Vagina (tissue), 2 donors: Measurements from ENCODE around the gene EXOC2. TPM values are rescaled to one million over a fixed set of nuclear protein-coding genes. Genes with fewer than 3 reads are reported as not detected.

ENCODE experiments used
- DNase-seq, 2 donors: peaks; one replicate each; pipeline ENCODE4 v3.0.0-alpha.2; 2017; ENCODE audit errors: extremely low spot score in 2 of 2
- H3K27ac ChIP-seq: fragments of 200-600 bp; sonication (generic); one replicate; pipeline ENCODE4 v1.5.1; 2019
- H3K27me3 ChIP-seq: fragments of 200-600 bp; sonication (generic); one replicate; pipeline ENCODE4 v1.5.1; 2019
- H3K36me3 ChIP-seq, 2 donors: fragments of 200-600 bp; sonication (generic); one replicate each; pipeline ENCODE4 v1.5.1; 2017 to 2019
- H3K4me1 ChIP-seq: fragments of 200-600 bp; sonication (generic); one replicate; pipeline ENCODE4 v1.5.1; 2019
- H3K4me3 ChIP-seq, 2 donors: fragments of 200-600 bp; sonication (generic); 1 replicate in 1 of 2; 2 replicates in 1 of 2; pipeline ENCODE4 v1.5.1; 2016 to 2019
- H3K9me3 ChIP-seq: fragments of 200-600 bp; sonication (generic); one replicate; pipeline ENCODE4 v1.5.1; 2019
- POLR2A ChIP-seq, 2 donors: fragments of 450-650 bp; IDR thresholded peaks; one replicate each; pipeline ENCODE4 v1.6.1; 2017; ENCODE audit warnings: antibody characterized with exemption in 2 of 2, mild to moderate bottlenecking in 2 of 2, moderate library complexity in 2 of 2
- POLR2AphosphoS5 ChIP-seq, 2 donors: sonication (generic); formaldehyde crosslinking; IDR thresholded peaks; one replicate each; pipeline ENCODE4 v1.9.0; 2017; ENCODE audit warnings: antibody characterized with exemption in 2 of 2, mild to moderate bottlenecking in 2 of 2, low read depth in 1 of 2; ENCODE audit not compliant: insufficient read depth in 1 of 2
- intact Hi-C: fragments of 100-400 bp; cut with DNase I; formaldehyde crosslinking; loops from one replicate; pipeline ENCODE4 v1.15.1; 2023
- total RNA-seq: library from RNA; depleted of rRNA; stranded (reverse); fragments of >200 nt; gene quantifications from one replicate; pipeline ENCODE4 v1.2.3, GENCODE V29; 2016
- TF ChIP-seq, protein P1 (sequence below), 3 experiments: fragments of 450-650 bp in 2 of 3; fragments of 200-600 bp in 1 of 3; sonication (generic) in 1 of 3; IDR thresholded peaks; one replicate each; pipeline ENCODE4 v1.5.1; 2017 to 2019; ENCODE audit warnings: antibody characterized with exemption in 3 of 3, mild to moderate bottlenecking in 2 of 3, moderate library complexity in 2 of 3

Gene EXOC2
- total RNA-seq, 1 donor from 2014 or later = 23.6 TPM

DNA sequence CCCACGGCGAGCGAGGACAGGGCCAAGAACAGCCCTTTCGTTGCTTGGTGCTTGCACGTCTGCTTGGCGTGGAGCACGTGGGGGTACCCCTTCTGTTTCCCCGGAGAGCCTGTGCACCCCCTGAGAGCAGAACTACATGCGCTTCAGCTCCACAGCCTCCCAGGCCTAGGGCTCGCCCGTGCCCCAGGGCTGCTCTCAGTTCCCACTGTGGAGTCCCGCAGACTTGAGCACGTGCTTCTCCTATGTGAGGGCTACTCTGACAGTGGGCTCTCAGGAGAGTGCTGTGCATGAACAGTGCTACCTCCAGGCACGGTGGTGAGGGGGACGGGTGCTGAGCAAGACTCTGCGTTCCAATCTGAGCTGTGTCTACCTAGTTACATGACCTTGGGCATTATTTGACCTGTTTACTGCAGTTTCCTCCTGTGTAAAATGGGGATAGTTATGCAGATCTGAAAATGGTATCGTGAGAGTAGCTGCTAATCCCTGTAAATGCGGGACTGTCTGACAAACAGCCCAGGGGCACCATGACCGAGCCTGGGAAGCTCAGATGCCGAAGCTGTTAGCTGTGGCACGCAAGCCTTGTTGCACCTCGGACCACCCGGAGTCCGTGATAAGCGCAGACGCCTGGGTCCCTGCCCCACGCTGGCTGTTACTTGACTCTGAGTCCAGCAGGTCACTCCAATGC, 219.0 kb downstream of the EXOC2 start:
- TF ChIP-seq, protein P1, sequence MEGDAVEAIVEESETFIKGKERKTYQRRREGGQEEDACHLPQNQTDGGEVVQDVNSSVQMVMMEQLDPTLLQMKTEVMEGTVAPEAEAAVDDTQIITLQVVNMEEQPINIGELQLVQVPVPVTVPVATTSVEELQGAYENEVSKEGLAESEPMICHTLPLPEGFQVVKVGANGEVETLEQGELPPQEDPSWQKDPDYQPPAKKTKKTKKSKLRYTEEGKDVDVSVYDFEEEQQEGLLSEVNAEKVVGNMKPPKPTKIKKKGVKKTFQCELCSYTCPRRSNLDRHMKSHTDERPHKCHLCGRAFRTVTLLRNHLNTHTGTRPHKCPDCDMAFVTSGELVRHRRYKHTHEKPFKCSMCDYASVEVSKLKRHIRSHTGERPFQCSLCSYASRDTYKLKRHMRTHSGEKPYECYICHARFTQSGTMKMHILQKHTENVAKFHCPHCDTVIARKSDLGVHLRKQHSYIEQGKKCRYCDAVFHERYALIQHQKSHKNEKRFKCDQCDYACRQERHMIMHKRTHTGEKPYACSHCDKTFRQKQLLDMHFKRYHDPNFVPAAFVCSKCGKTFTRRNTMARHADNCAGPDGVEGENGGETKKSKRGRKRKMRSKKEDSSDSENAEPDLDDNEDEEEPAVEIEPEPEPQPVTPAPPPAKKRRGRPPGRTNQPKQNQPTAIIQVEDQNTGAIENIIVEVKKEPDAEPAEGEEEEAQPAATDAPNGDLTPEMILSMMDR (IDR thresholded peaks at IDR 0.05) = no peak
- TF ChIP-seq POLR2AphosphoS5 (IDR thresholded peaks at IDR 0.05; ENCODE audit: insufficient read depth in 1 of 2, low read depth in 1 of 2) (no peak), POLR2A (IDR thresholded peaks at IDR 0.05) (no peak)
- no peak for DNase-seq
- no peak overlapping the region for H3K27ac ChIP-seq
- H3K36me3 ChIP-seq = no peaks in the 10 kb centered on the region
- H3K27me3 ChIP-seq = no peaks in the 10 kb centered on the region
- H3K4me1 ChIP-seq = no peaks in the 10 kb centered on the region
- H3K4me3 ChIP-seq = no peak overlapping the region
- intact Hi-C loops = no loop called here
- no peaks in the 10 kb centered on the region for H3K9me3 ChIP-seq

DNA sequence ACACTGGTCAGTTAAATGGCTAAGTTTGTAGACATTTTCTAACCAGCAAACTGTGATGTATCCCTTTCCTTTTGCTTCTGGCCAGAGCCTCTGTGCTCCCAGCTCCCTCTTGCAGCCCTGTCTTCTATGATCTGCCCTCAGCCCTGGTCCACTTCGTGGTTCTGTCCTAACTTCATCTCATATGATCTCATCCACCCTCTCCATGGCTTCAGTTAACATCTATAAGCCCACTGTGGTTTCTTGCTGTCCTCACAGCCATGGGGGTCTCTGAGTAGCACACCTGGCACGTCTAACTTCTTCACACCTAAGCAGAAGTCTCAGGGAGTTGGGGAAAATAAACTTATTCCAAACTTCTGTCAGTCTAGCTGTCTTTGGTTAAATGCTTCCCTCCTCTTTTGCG, 219.6 kb downstream of the EXOC2 start:
- Histone ChIP-seq H3K27me3 (no peaks in the 10 kb centered on the region), H3K9me3 (no peaks in the 10 kb centered on the region), H3K36me3 (no peaks in the 10 kb centered on the region), H3K4me1 (no peaks in the 10 kb centered on the region), H3K4me3 (no peak overlapping the region), H3K27ac (no peak overlapping the region)
- TF ChIP-seq POLR2A (IDR thresholded peaks at IDR 0.05) = no peak
- intact Hi-C loops = no loop called here
- no peak for DNase-seq

DNA sequence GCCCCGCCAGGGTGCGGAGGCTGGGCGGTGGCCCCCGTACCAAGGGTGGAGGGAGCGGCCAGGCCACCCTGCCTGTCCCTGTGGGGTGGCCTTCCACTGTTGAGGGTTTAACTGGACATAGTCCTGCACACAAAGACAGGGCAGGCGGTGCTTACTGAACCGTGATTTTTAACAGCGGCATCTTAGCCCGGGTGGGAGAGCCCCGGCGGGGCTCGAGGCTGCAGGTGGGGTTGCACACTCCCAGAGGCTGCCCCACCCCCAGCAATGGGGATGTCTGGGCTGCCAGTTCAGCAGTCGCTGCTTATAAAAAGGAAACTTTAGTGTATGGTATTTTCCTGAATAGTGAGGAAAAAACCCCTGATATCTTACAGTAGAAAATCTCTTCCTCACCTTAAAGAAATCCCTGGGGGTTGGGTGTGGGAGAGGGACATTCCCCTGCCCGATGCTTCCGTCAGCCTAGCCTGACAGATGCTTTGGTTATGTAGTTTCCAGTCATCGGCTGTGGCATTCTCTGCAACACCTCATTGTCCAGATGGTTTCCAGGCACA, 222.0 kb downstream of the EXOC2 start:
- H3K4me1 ChIP-seq = no peaks in the 10 kb centered on the region
- H3K9me3 ChIP-seq = no peaks in the 10 kb centered on the region

DNA sequence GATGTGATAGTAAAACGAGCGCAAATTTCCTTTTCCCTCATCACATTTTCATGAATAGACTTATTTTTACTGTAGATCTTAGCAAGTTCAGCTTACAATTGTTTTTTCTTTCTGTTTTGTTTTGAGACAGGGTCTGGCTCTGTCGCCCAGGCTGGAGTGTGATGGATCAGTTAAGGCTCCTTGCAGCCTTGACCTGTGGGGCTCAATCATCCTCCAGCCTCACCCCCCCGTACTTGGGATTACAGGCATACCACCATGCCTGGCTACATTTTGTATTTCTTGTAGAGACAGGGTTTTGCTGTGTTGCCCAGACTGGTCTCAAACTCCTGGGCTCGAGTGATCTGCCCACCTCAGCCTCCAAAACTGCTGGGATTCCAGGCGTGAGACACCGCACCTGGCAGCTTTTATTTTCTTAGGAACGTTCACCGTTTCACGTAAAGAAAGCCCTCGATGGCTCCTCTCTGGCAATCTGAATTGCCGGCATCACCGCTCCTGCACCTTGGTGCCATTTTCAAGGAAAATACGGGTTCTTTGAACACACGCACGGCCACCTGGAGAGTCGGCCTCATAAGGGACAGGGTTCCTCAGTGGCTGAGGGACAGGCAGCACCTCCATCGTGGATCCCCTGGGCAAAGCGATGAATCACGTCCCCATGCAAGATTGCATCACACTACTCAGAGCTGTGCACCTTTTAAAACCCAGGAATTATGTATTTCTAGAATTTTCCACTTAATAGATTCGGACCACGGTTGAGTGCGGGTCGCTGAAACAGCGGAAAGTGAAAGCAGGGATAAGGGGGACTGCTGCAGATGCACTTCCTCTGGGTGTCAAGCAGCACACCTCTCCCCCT, 222.7 kb downstream of the EXOC2 start:
- Histone ChIP-seq H3K27ac (no peak overlapping the region), H3K9me3 (no peaks in the 10 kb centered on the region), H3K4me1 (no peaks in the 10 kb centered on the region), H3K4me3 (no peak overlapping the region), H3K27me3 (no peaks in the 10 kb centered on the region), H3K36me3 (no peaks in the 10 kb centered on the region)
- intact Hi-C loops = no loop called here
- no peak for DNase-seq
- TF ChIP-seq, protein P1 (IDR thresholded peaks at IDR 0.05) = no peak
- TF ChIP-seq POLR2AphosphoS5 (IDR thresholded peaks at IDR 0.05; ENCODE audit: insufficient read depth in 1 of 2, low read depth in 1 of 2) (no peak), POLR2A (IDR thresholded peaks at IDR 0.05) (no peak)

More for the DNA sequence above, 222.0 kb downstream of the EXOC2 start:
- intact Hi-C loops = no loop called here
- no peaks in the 10 kb centered on the region for H3K27me3 ChIP-seq
- no peak overlapping the region for H3K27ac ChIP-seq
- TF ChIP-seq POLR2A (IDR thresholded peaks at IDR 0.05) = no peak
- no peak for TF ChIP-seq POLR2AphosphoS5 (IDR thresholded peaks at IDR 0.05; ENCODE audit: insufficient read depth in 1 of 2, low read depth in 1 of 2)
- TF ChIP-seq, protein P1 (IDR thresholded peaks at IDR 0.05) = no peak
- no peak overlapping the region for H3K4me3 ChIP-seq
- DNase-seq = no peak
- H3K36me3 ChIP-seq = no peaks in the 10 kb centered on the region

DNA sequence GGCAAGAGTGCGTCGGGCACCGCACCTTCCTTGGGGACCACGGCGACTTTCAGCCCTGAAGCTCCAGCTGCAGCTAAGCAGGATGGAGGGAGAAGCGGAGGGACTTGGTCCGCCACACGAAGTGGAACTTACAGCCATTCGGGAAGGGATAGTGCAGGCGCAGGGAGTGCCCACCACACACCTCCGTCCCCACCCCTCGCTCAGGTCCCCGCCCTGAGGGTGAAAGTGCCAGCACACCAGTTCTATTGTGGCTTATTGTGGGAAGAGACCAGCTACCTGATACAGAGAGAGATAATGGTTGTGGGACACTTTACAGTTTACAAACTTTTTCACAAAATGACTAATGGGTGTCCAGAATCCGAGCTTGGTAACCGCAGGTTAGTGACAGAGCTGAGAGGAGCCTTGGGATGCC, 225.3 kb downstream of the EXOC2 start:
- H3K27me3 ChIP-seq = no peaks in the 10 kb centered on the region
- H3K4me1 ChIP-seq = no peaks in the 10 kb centered on the region
- no peak for DNase-seq
- H3K4me3 ChIP-seq = no peak overlapping the region
- H3K27ac ChIP-seq = no peak overlapping the region
- H3K9me3 ChIP-seq = no peaks in the 10 kb centered on the region
- intact Hi-C loops = no loop called here
- H3K36me3 ChIP-seq = no peaks in the 10 kb centered on the region
- TF ChIP-seq, protein P1 (IDR thresholded peaks at IDR 0.05) = no peak
- TF ChIP-seq POLR2A (IDR thresholded peaks at IDR 0.05) = no peak
- TF ChIP-seq POLR2AphosphoS5 (IDR thresholded peaks at IDR 0.05; ENCODE audit: insufficient read depth in 1 of 2, low read depth in 1 of 2) = no peak
